ENCODE measurements around the gene EXOC3L1. TPM values are rescaled to one million over a fixed set of nuclear protein-coding genes. Genes with fewer than 3 reads are reported as not detected.

EXOC3L1 gene
- total RNA-seq, 1 experiment from 2014 or later: 4.0 TPM

- TF ChIP-seq HMGXB4 (CRISPR knock-in tag; IDR thresholded peaks at IDR 0.05) (no peak), GTF2I (CRISPR knock-in tag; conservative IDR thresholded peaks at IDR 0.05) (no peak), OVOL2 (CRISPR knock-in tag; IDR thresholded peaks at IDR 0.05; ENCODE audit: borderline replicate concordance) (no peak)
Observed at GRCh38 chr16:67228905-67229304, 39.0 kb upstream of the EXOC3L1 start (continued).

- Mint-ChIP-seq H3K4me1 (peaks cover 15% of the 10 kb centered on the region), H3K9me3 (no peaks in the 10 kb centered on the region), H3K27me3 (ENCODE audit: low read depth) (peaks cover 22% of the 10 kb centered on the region), H3K27ac (peak overlapping the region; percentile 98), H3K4me3 (peak overlapping the region; percentile 97), H3K36me3 (peaks cover 27% of the 10 kb centered on the region)
- POLR2A ChIA-PET: interaction anchor here (1.0 to 2.1 kb wide), 4 partner anchors 8 to 38 kb away, joined by 4 to 25 read pairs (median 12); partner anchors contain the start of genes EXOC3L1 and FHOD1
- TF ChIP-seq HMGXB4 (CRISPR knock-in tag; IDR thresholded peaks at IDR 0.05): no peak
- no peak for TF ChIP-seq ESRRA (CRISPR knock-in tag; IDR thresholded peaks at IDR 0.05; ENCODE audit: borderline replicate concordance)
- no peak for TF ChIP-seq AR (CRISPR knock-in tag; IDR thresholded peaks at IDR 0.05)
- TF ChIP-seq ZMAT4 (CRISPR knock-in tag; IDR thresholded peaks at IDR 0.05): no peak
- TF ChIP-seq RELA (CRISPR knock-in tag; IDR thresholded peaks at IDR 0.05; ENCODE audit: borderline replicate concordance): no peak
- no peak for TF ChIP-seq GRHL2 (CRISPR knock-in tag; IDR thresholded peaks at IDR 0.05; ENCODE audit: insufficient replicate concordance, severe bottlenecking)
- no peak for TF ChIP-seq RORB (CRISPR knock-in tag; IDR thresholded peaks at IDR 0.05)
- TF ChIP-seq ZBTB21 (CRISPR knock-in tag; IDR thresholded peaks at IDR 0.05; ENCODE audit: borderline replicate concordance): no peak
- no peak for TF ChIP-seq JAZF1 (CRISPR knock-in tag; IDR thresholded peaks at IDR 0.05)
- no peak for TF ChIP-seq MLX (CRISPR knock-in tag; IDR thresholded peaks at IDR 0.05)
- no peak for TF ChIP-seq TEAD1 (CRISPR knock-in tag; IDR thresholded peaks at IDR 0.05)
- no peak for TF ChIP-seq SMAD3 (CRISPR knock-in tag; IDR thresholded peaks at IDR 0.05; ENCODE audit: borderline replicate concordance)
- DNase-seq (ENCODE audit: low spot score) (no peak), ATAC-seq (no peak)
- CTCF ChIA-PET: interaction anchor here (0.9 to 2.8 kb wide), 7 partner anchors 8 to 267 kb away, joined by 3 to 41 read pairs (median 13); partner anchors contain the start of genes CES3, E2F4, ELMO3 and FHOD1
Observed at GRCh38 chr16:67228034-67228785, 38.3 kb upstream of the EXOC3L1 start.

- Mint-ChIP-seq H3K4me3 (peak overlapping the region; percentile 97), H3K4me1 (peaks cover 15% of the 10 kb centered on the region), H3K36me3 (peaks cover 26% of the 10 kb centered on the region), H3K9me3 (no peaks in the 10 kb centered on the region), H3K27me3 (ENCODE audit: low read depth) (peaks cover 28% of the 10 kb centered on the region), H3K27ac (peak overlapping the region; percentile 98)
- ChIA-PET CTCF (interaction anchor here (1.0 to 2.8 kb wide), 15 partner anchors 9 to 266 kb away, joined by 3 to 41 read pairs (median 6); partner anchors contain the start of genes CES3, E2F4, ELMO3 and FHOD1), POLR2A (interaction anchor here (1.0 to 2.1 kb wide), 7 partner anchors 9 to 38 kb away, joined by 3 to 25 read pairs (median 5); partner anchors contain the start of genes ELMO3, EXOC3L1 and FHOD1)
- DNase-seq (ENCODE audit: low spot score): no peak
- no peak for ATAC-seq
- TF ChIP-seq TEAD4 (CRISPR knock-in tag; IDR thresholded peaks at IDR 0.05) (no peak), ATF2 (CRISPR knock-in tag; IDR thresholded peaks at IDR 0.05; ENCODE audit: borderline replicate concordance, low read depth) (no peak), SP1 (CRISPR knock-in tag; conservative IDR thresholded peaks at IDR 0.05) (no peak), OVOL2 (CRISPR knock-in tag; IDR thresholded peaks at IDR 0.05; ENCODE audit: borderline replicate concordance) (no peak), ZNF121 (CRISPR knock-in tag; IDR thresholded peaks at IDR 0.05) (no peak), CREM (CRISPR knock-in tag; IDR thresholded peaks at IDR 0.05) (no peak), ZNF317 (CRISPR knock-in tag; IDR thresholded peaks at IDR 0.05; ENCODE audit: borderline replicate concordance, low read depth) (no peak), NFATC4 (CRISPR knock-in tag; IDR thresholded peaks at IDR 0.05) (no peak), ZNF416 (CRISPR knock-in tag; IDR thresholded peaks at IDR 0.05) (no peak), CDX4 (CRISPR knock-in tag; IDR thresholded peaks at IDR 0.05; ENCODE audit: borderline replicate concordance) (no peak)
Observed at GRCh38 chr16:67227567-67227921, 37.6 kb upstream of the EXOC3L1 start.
